ENCODE results near the gene MAGI2. TPM values are rescaled to one million over a fixed set of nuclear protein-coding genes. Genes with fewer than 3 reads are reported as not detected.
"Not testable (repeated sequence)": the region's sequence is repeated elsewhere in the genome, so short reads cannot be mapped to it uniquely, and the experiment has no call there.

MAGI2 gene
- polyA plus RNA-seq, 3 donors: 0.03 to 0.11 TPM; not detected in 1

- peaks cover 0 to 4% of the 10 kb centered on the region in 2 donors for H3K36me3 Mint-ChIP-seq
- no peak for TF ChIP-seq CTCF (IDR thresholded peaks at IDR 0.05)
- Histone ChIP-seq H3K4me3 (replicated peaks in 1 of 3; ENCODE audit: low read depth in 2 of 3, low read length in 3 of 3) (peak overlapping the region in 1 of 3 experiments; percentile 74), H4K20me1 (ENCODE audit: insufficient read depth, low read length) (no peaks in the 10 kb centered on the region), H3K4me2 (replicated peaks; ENCODE audit: extremely low read depth, low read length, poor library complexity, severe bottlenecking) (peak overlapping the region; percentile 78), H3K27me3 (ENCODE audit: control insufficient read depth in 2 of 2, insufficient read depth in 2 of 2, low read length in 2 of 2) (peaks cover 17 to 49% of the 10 kb centered on the region in 2 donors), H2AFZ (ENCODE audit: insufficient read depth, low read depth, low read length, poor library complexity, severe bottlenecking) (peak overlapping the region; percentile 74), H3K4me1 (ENCODE audit: control insufficient read depth in 1 of 2, insufficient read depth in 2 of 2, low read length in 2 of 2) (peaks cover 27 to 33% of the 10 kb centered on the region in 2 donors), H3K9me3 (replicated peaks in 1 of 2; ENCODE audit: control insufficient read depth in 1 of 2, insufficient read depth in 1 of 2, low read length in 2 of 2) (peaks cover 0 to 21% of the 10 kb centered on the region in 2 donors), H3K79me2 (ENCODE audit: insufficient read depth, low read length) (no peaks in the 10 kb centered on the region), H3K36me3 (replicated peaks in 1 of 2; ENCODE audit: control insufficient read depth in 1 of 2, insufficient read depth in 2 of 2, low read length in 2 of 2) (no peaks in the 10 kb centered on the region), H3K27ac (ENCODE audit: low read depth in 1 of 2, low read length in 2 of 2) (no peak overlapping the region), H3K9ac (ENCODE audit: insufficient read depth, low read length, poor library complexity, severe bottlenecking) (no peak overlapping the region)
- intact Hi-C loops (cut with micrococcal nuclease): no loop called here
- DNase-seq: no peak
- peaks cover 44 to 51% (median 46%) of the 10 kb centered on the region in 3 donors for H3K27me3 Mint-ChIP-seq (ENCODE audit: low read depth in 3 of 3)
- peak overlapping the region; percentile 77 to 98 for H3K4me3 Mint-ChIP-seq
- H3K4me1 Mint-ChIP-seq: peaks cover 30% of the 10 kb centered on the region
- 0% methylated on average over 2 of the region's 8 CpGs for WGBS (ENCODE audit: insufficient coverage)
- H3K27ac Mint-ChIP-seq: peak overlapping the region in 1 of 7 donors; percentile 45
- peaks cover 0 to 15% (median 6%) of the 10 kb centered on the region in 7 donors for H3K9me3 Mint-ChIP-seq
Measured at GRCh38 chr7:79451580-79451979, 1.9 kb downstream of the MAGI2 start.

DNA sequence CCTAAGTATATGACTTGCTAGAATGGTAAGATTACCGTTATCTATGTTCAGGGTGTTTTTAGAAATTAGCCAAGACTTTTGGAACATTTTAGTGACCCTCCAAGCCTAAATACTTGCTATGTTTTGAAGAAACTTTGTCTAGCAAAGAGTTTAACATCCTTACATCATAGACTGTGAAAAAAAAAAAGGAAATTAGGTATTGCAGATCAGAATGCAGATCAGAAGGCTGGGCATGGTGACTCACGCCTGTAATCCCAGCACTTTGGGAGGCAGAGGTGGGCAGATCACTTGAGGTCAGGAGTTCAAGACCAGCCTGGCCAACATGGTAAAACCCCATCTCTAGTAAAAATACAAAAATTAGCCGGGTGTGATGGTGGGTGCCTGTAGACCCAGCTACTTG, 10.7 kb downstream of the MAGI2 start:
- H3K4me3 ChIP-seq (replicated peaks in 1 of 3; ENCODE audit: low read depth in 2 of 3, low read length in 3 of 3); H3K27me3 Mint-ChIP-seq (ENCODE audit: low read depth in 3 of 3); H3K4me2 ChIP-seq (replicated peaks; ENCODE audit: extremely low read depth, low read length, poor library complexity, severe bottlenecking); H3K9ac ChIP-seq (ENCODE audit: insufficient read depth, low read length, poor library complexity, severe bottlenecking); H3K9me3 ChIP-seq (replicated peaks in 1 of 2; ENCODE audit: control insufficient read depth in 1 of 2, insufficient read depth in 1 of 2, low read length in 2 of 2); DNase-seq; H3K27me3 ChIP-seq (ENCODE audit: control insufficient read depth in 2 of 2, insufficient read depth in 2 of 2, low read length in 2 of 2); H3K4me1 Mint-ChIP-seq; H3K27ac Mint-ChIP-seq; H3K4me1 ChIP-seq (ENCODE audit: control insufficient read depth in 1 of 2, insufficient read depth in 2 of 2, low read length in 2 of 2); H3K36me3 ChIP-seq (replicated peaks in 1 of 2; ENCODE audit: control insufficient read depth in 1 of 2, insufficient read depth in 2 of 2, low read length in 2 of 2); H3K27ac ChIP-seq (ENCODE audit: low read depth in 1 of 2, low read length in 2 of 2); H3K9me3 Mint-ChIP-seq; H4K20me1 ChIP-seq (ENCODE audit: insufficient read depth, low read length); H3K79me2 ChIP-seq (ENCODE audit: insufficient read depth, low read length); intact Hi-C loops (cut with micrococcal nuclease); H2AFZ ChIP-seq (ENCODE audit: insufficient read depth, low read depth, low read length, poor library complexity, severe bottlenecking); H3K4me3 Mint-ChIP-seq; H3K36me3 Mint-ChIP-seq: not testable (repeated sequence)
- WGBS (ENCODE audit: insufficient coverage): no CpG with 5 or more reads among the region's 3 CpGs

All from CD14-positive monocyte (primary cell).